Mesendoderm (in vitro differentiated cells): ENCODE data around the gene HORMAD2.

Experiments
- DNase-seq: peaks from one replicate; pipeline ENCODE4 v3.0.0; 2013
- H2AK5ac ChIP-seq: 2 replicates; pipeline ENCODE4 v1.6.1; 2013; ENCODE audit warnings: low read length, inconsistent platforms
- H2BK120ac ChIP-seq: 2 replicates; pipeline ENCODE4 v1.6.1; 2013; ENCODE audit warnings: low read depth, mild to moderate bottlenecking, low read length, moderate library complexity, mixed read lengths
- H2BK15ac ChIP-seq: replicated peaks from 2 replicates; pipeline ENCODE4 v1.6.1; 2013; ENCODE audit warnings: low read depth, mild to moderate bottlenecking, moderate library complexity
- H2BK5ac ChIP-seq: 2 replicates; pipeline ENCODE4 v1.6.1; 2013; ENCODE audit warnings: low read length, inconsistent platforms
- H3K18ac ChIP-seq: 2 replicates; pipeline ENCODE4 v1.6.1; 2013; ENCODE audit warnings: mild to moderate bottlenecking, low read length, mixed read lengths
- H3K23ac ChIP-seq: one replicate; pipeline ENCODE4 v1.6.1; 2013; ENCODE audit warnings: low read length
- H3K27ac ChIP-seq: 2 replicates; pipeline ENCODE4 v1.5.1; 2013; ENCODE audit warnings: low read depth, mild to moderate bottlenecking, inconsistent platforms, low read length, moderate library complexity
- H3K27me3 ChIP-seq: 2 replicates; pipeline ENCODE4 v1.6.1; 2013; ENCODE audit warnings: low read length, control low read depth, mild to moderate bottlenecking, inconsistent platforms; ENCODE audit not compliant: insufficient read depth, poor library complexity
- H3K36me3 ChIP-seq: 2 replicates; pipeline ENCODE4 v1.6.1; 2013; ENCODE audit warnings: low read length, inconsistent platforms; ENCODE audit not compliant: control insufficient read depth, insufficient read depth
- H3K4ac ChIP-seq: one replicate; pipeline ENCODE4 v1.6.1; 2013; ENCODE audit warnings: low read depth, mild to moderate bottlenecking, low read length, moderate library complexity
- H3K4me1 ChIP-seq: 2 replicates; pipeline ENCODE4 v1.6.1; 2013; ENCODE audit warnings: low read depth, low read length, inconsistent platforms; ENCODE audit not compliant: control insufficient read depth
- H3K4me2 ChIP-seq: 2 replicates; pipeline ENCODE4 v1.6.1; 2013; ENCODE audit warnings: low read length
- H3K4me3 ChIP-seq: 2 replicates; pipeline ENCODE4 v1.5.1; 2013; ENCODE audit warnings: mild to moderate bottlenecking, low read length
- H3K56ac ChIP-seq: one replicate; pipeline ENCODE4 v1.6.1; 2013; ENCODE audit warnings: low read length
- H3K79me1 ChIP-seq: 2 replicates; pipeline ENCODE4 v1.6.1; 2013; ENCODE audit warnings: low read length, inconsistent platforms
- H3K79me2 ChIP-seq: 2 replicates; pipeline ENCODE4 v1.6.1; 2013; ENCODE audit warnings: mild to moderate bottlenecking, low read length; ENCODE audit not compliant: control insufficient read depth, insufficient read depth
- H3K9ac ChIP-seq: 2 replicates; pipeline ENCODE4 v1.6.1; 2013; ENCODE audit warnings: low read length, inconsistent platforms
- H4K5ac ChIP-seq: one replicate; pipeline ENCODE4 v1.6.1; 2013; ENCODE audit warnings: low read length
- H4K8ac ChIP-seq: one replicate; pipeline ENCODE4 v1.6.1; 2013; ENCODE audit warnings: low read depth, mild to moderate bottlenecking, control low read depth, low read length, moderate library complexity
- WGBS: extraction: QIAGEN DNeasy Blood & Tissue Kit; methylation state at CpG from one replicate; pipeline ENCODE4 v1.1.7; 2013; ENCODE audit warnings: low lambda C conversion rate, missing lambda C conversion rate; ENCODE audit not compliant: insufficient coverage; ENCODE audit errors: extremely low coverage; 5-methylcytosine and 5-hydroxymethylcytosine counted together

Gene HORMAD2

DNA sequence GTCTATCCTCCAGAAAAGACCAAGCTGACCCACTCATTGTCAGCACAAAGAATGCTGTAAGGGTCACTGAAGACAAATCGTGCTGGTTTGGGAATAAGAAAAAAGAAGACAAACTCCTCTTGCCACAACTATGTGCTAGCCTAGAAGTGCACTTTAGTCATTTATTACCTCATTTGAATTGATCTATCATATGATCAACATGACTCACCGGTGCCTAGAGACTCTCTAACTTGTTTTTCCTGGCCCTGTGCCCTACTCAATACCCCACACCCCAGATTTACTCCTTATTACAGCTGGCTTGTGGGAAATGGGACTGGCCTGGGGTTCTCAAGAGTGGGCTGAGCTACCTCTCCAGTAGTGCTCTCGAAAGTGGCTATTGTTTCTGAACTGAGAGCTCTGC, 35.9 kb upstream of the HORMAD2 start:
- no peaks in the 10 kb centered on the region for H3K79me1 ChIP-seq
- no peak overlapping the region for H3K18ac ChIP-seq
- H2BK5ac ChIP-seq: no peak overlapping the region
- no CpG with 5 or more reads among the region's 3 CpGs for WGBS
- no peak overlapping the region for H4K8ac ChIP-seq
- H3K27ac ChIP-seq: no peak overlapping the region
- H2AK5ac ChIP-seq: no peak overlapping the region
- no peak overlapping the region for H2BK120ac ChIP-seq
- H3K4me2 ChIP-seq: no peak overlapping the region
- no peak for DNase-seq
- no peak overlapping the region for H3K4ac ChIP-seq
- no peak overlapping the region for H3K9ac ChIP-seq
- H3K27me3 ChIP-seq: no peaks in the 10 kb centered on the region
- no peaks in the 10 kb centered on the region for H3K79me2 ChIP-seq
- no peaks in the 10 kb centered on the region for H3K4me1 ChIP-seq
- no peak overlapping the region for H4K5ac ChIP-seq
- no peak overlapping the region for H3K56ac ChIP-seq
- no peaks in the 10 kb centered on the region for H3K36me3 ChIP-seq
- H3K4me3 ChIP-seq: no peak overlapping the region
- H2BK15ac ChIP-seq: no peak overlapping the region
- no peak overlapping the region for H3K23ac ChIP-seq

DNA sequence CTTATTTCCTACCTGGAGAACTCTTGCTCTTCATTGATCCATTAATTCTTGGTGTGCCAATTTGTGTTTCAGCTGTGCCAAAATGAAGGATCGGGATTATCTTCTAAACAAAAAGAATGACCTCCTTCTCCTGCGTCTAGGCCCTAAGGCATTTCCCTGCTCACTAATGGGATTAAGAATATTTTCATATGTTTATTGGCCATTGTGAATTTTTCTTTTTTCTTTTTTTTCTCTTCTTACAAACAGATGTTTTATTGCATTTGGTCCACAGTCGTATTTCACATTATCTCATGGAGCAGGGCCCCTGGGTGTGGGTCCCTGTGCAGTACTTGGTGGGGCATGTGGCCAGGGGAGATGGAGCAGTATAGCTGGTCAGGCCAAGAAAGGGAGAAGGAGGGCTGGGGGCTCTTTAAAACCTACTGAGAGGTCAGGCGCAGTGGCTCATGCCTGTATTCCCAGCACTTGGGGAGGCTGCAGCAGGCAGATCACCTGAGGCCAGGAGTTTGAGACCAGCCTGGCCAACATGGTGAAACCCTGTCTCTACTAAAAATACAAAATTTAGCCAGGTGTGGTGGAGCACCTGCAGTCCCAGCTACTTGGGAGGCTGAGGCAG, 35.3 kb upstream of the HORMAD2 start:
- Histone ChIP-seq H2BK15ac (no peak overlapping the region), H3K23ac (no peak overlapping the region), H3K4ac (no peak overlapping the region), H4K8ac (no peak overlapping the region), H3K27me3 (no peaks in the 10 kb centered on the region), H4K5ac (no peak overlapping the region), H3K79me2 (no peaks in the 10 kb centered on the region), H3K4me2 (no peak overlapping the region), H3K4me1 (no peaks in the 10 kb centered on the region), H3K56ac (no peak overlapping the region), H3K9ac (no peak overlapping the region), H2BK5ac (no peak overlapping the region), H3K79me1 (no peaks in the 10 kb centered on the region), H3K36me3 (no peaks in the 10 kb centered on the region), H3K27ac (no peak overlapping the region), H2AK5ac (no peak overlapping the region), H3K4me3 (no peak overlapping the region), H3K18ac (no peak overlapping the region), H2BK120ac (no peak overlapping the region)
- WGBS: no CpG with 5 or more reads among the region's 4 CpGs
- no peak for DNase-seq

DNA sequence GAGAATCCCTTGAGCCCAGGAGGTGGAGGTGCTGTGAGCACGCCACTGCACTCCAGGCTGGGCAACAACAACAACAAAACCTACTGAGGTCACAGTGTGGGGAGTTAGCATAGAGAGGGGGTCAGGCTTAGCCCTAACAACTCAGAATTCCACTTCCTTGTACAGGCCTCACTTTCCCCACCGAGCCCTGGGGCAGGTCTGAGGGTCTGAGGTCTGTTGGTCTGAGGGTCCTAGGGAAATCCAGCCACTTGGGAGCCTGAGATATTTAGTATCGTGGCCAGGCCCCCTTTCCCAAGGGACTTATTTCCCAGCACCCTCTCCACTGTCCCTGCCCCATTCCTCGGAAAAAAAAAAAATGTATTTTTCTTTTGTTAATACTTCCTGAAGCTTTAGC, 34.8 kb upstream of the HORMAD2 start:
- H3K4me3 ChIP-seq: no peak overlapping the region
- H4K8ac ChIP-seq: no peak overlapping the region
- H3K9ac ChIP-seq: no peak overlapping the region
- no peaks in the 10 kb centered on the region for H3K79me2 ChIP-seq
- H3K4me1 ChIP-seq: no peaks in the 10 kb centered on the region
- no peak overlapping the region for H2AK5ac ChIP-seq
- H2BK5ac ChIP-seq: no peak overlapping the region
- H3K27me3 ChIP-seq: no peaks in the 10 kb centered on the region
- no peak overlapping the region for H3K4ac ChIP-seq
- no peak overlapping the region for H3K18ac ChIP-seq
- H2BK120ac ChIP-seq: no peak overlapping the region
- no peaks in the 10 kb centered on the region for H3K36me3 ChIP-seq
- H3K79me1 ChIP-seq: no peaks in the 10 kb centered on the region
- WGBS: no CpG with 5 or more reads among the region's 4 CpGs
- DNase-seq: no peak
- no peak overlapping the region for H3K4me2 ChIP-seq
- H3K23ac ChIP-seq: no peak overlapping the region
- no peak overlapping the region for H4K5ac ChIP-seq
- H3K56ac ChIP-seq: no peak overlapping the region
- no peak overlapping the region for H3K27ac ChIP-seq
- H2BK15ac ChIP-seq: no peak overlapping the region

DNA sequence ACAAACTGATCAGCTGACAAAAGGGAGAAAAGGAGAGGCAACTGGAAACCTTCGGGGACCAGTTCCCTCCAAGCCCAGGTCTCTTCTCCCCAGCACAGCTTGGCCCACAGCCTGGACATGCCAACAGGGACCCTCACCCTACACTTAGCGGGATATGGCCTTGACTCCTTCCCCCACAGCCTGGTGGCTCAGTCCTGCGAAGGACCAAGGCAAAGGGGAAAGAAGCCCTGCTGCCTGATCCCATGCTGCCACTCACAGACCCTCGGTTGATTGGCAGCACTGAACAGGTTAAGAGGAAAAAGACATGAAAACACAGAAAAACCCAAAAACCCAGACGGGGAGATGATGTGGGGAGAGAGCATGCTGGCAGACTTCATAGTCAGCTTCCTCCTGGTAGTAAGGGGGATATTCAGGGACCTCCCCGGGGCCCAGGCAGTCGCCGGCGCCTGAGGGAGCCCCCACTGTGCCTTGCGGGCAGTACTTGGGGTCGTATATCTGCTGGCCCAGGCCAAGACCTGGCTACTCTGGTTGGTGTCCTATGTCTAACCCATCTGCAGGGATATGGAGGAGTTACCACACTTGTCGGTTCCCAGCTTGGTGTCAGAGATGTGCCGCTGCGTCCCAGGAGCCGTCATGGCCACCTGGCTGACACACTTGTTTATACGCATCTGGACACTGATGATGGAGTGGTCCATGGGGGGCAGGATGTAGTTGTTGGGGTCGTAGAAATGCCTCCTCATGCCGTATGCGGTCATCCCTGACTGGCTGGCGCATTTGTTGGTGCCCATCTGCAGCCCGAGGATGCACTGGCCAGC, 34.2 kb upstream of the HORMAD2 start:
- Histone ChIP-seq H3K4me1 (no peaks in the 10 kb centered on the region), H2BK120ac (no peak overlapping the region), H3K27ac (no peak overlapping the region), H4K5ac (no peak overlapping the region), H3K79me2 (no peaks in the 10 kb centered on the region), H3K23ac (no peak overlapping the region), H3K9ac (no peak overlapping the region), H3K4me3 (no peak overlapping the region), H3K18ac (no peak overlapping the region), H2BK5ac (no peak overlapping the region), H3K4ac (no peak overlapping the region), H4K8ac (no peak overlapping the region), H2BK15ac (no peak overlapping the region), H3K79me1 (no peaks in the 10 kb centered on the region), H3K56ac (no peak overlapping the region), H2AK5ac (no peak overlapping the region), H3K36me3 (no peaks in the 10 kb centered on the region), H3K27me3 (no peaks in the 10 kb centered on the region), H3K4me2 (no peak overlapping the region)
- no CpG with 5 or more reads among the region's 21 CpGs for WGBS
- DNase-seq: no peak

DNA sequence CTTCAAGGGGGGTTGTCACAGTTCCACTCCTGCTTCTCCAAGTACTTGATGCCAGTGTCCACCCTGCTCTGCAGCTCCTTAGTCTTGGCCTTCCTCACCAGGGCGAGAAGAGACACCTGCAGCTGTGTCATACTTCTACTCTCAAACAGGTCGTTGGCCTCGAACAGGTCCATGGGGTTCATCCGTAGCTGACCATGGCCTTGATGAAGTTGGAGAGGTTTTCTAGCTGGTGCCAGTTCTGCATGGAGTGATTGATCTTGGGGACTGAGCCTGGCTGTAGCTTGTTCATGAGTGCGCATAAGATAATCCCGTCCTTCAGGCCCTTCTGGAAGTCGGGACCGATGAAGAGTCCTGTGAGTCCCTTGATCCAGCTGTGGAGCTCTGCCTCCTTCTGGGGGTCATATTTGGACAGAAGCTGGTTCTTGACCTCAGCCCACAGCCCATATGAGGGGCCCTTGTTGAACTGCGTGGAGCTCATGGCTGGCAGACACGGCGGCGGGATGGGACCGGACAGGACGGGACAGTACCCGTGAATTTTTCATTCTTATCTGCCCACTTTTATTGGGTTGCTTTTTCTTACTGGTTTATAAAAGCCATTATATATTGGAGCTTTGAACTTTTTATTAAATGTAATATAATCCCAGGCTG, 33.4 kb upstream of the HORMAD2 start:
- Histone ChIP-seq H3K4me1 (no peaks in the 10 kb centered on the region), H3K4me2 (no peak overlapping the region), H3K18ac (no peak overlapping the region), H2BK5ac (no peak overlapping the region), H3K4me3 (no peak overlapping the region), H3K27me3 (no peaks in the 10 kb centered on the region), H3K9ac (no peak overlapping the region), H3K23ac (no peak overlapping the region), H3K36me3 (no peaks in the 10 kb centered on the region), H3K56ac (no peak overlapping the region), H2BK15ac (no peak overlapping the region), H2BK120ac (no peak overlapping the region), H4K8ac (no peak overlapping the region), H3K27ac (no peak overlapping the region), H3K79me2 (no peaks in the 10 kb centered on the region), H3K79me1 (no peaks in the 10 kb centered on the region), H4K5ac (no peak overlapping the region), H2AK5ac (no peak overlapping the region), H3K4ac (no peak overlapping the region)
- no peak for DNase-seq
- no CpG with 5 or more reads among the region's 15 CpGs for WGBS
